DMS53 (cell line): ENCODE data around the gene B4GALNT3.
A peak's percentile ranks its signal among the peaks of the same experiment; 100 is the strongest.

Source experiments
- DNase-seq: peaks from one replicate; lab custom pipeline; 2025; lab: John Stamatoyannopoulos, UW

Gene B4GALNT3

GRCh38 chr12:509500-509899 lies 49.8 kb downstream of the B4GALNT3 start:
- peak; percentile 94 for DNase-seq

- DNase-seq, result peak; percentile 95
These were observed 50.5 kb downstream of the B4GALNT3 start for GRCh38 chr12:510071-510825.

GRCh38 chr12:512933-513332 lies 53.2 kb downstream of the B4GALNT3 start:
- DNase-seq, result no peak

- no peak for DNase-seq
These were observed 53.7 kb downstream of the B4GALNT3 start for GRCh38 chr12:513446-513845.

- no peak for DNase-seq
These were observed 57.8 kb downstream of the B4GALNT3 start for GRCh38 chr12:517538-517937.

- no peak for DNase-seq
These were observed 60.4 kb downstream of the B4GALNT3 start for GRCh38 chr12:520119-520518.

- no peak for DNase-seq
These were observed 63.1 kb downstream of the B4GALNT3 start for GRCh38 chr12:522692-523378.

GRCh38 chr12:524167-524951 lies 64.6 kb downstream of the B4GALNT3 start:
- no peak for DNase-seq

GRCh38 chr12:526089-526488 lies 66.3 kb downstream of the B4GALNT3 start:
- DNase-seq, result no peak

- DNase-seq, result no peak
These were observed 67.5 kb downstream of the B4GALNT3 start for GRCh38 chr12:527241-527640.

GRCh38 chr12:527729-528128 lies 68.0 kb downstream of the B4GALNT3 start:
- DNase-seq, result no peak

GRCh38 chr12:530308-530707 lies 70.6 kb downstream of the B4GALNT3 start:
- peak; percentile 83 for DNase-seq

GRCh38 chr12:530821-531220 lies 71.1 kb downstream of the B4GALNT3 start:
- DNase-seq, result no peak

- peak; percentile 40 for DNase-seq
These were observed 72.3 kb downstream of the B4GALNT3 start for GRCh38 chr12:531951-532585.

- peak; percentile 88 for DNase-seq
These were observed 73.3 kb downstream of the B4GALNT3 start for GRCh38 chr12:532908-533565.

- DNase-seq, result no peak
These were observed 74.0 kb downstream of the B4GALNT3 start for GRCh38 chr12:533718-534117.

GRCh38 chr12:534216-534615 lies 74.5 kb downstream of the B4GALNT3 start:
- no peak for DNase-seq

- no peak for DNase-seq
These were observed 75.7 kb downstream of the B4GALNT3 start for GRCh38 chr12:535396-535795.

- DNase-seq, result no peak
These were observed 77.1 kb downstream of the B4GALNT3 start for GRCh38 chr12:536751-537245.

- peak; percentile 97 for DNase-seq
These were observed 78.0 kb downstream of the B4GALNT3 start for GRCh38 chr12:537772-538171.

GRCh38 chr12:538731-539539 lies 79.2 kb downstream of the B4GALNT3 start:
- DNase-seq, result peak; percentile 42
